K562 (cell line): Measurements from ENCODE around the gene LRFN3. TPM values are rescaled to one million over a fixed set of nuclear protein-coding genes. Genes with fewer than 3 reads are reported as not detected.

Experiments used
- AFF4 ChIP-seq: sonication (generic); formaldehyde crosslinking; IDR thresholded peaks from 2 replicates; pipeline ENCODE4 v1.8.0; 2023; ENCODE audit warnings: mild to moderate bottlenecking, missing genetic modification reagents
- ARHGAP35 ChIP-seq: fragments of 450-650 bp; IDR thresholded peaks from 2 replicates; pipeline ENCODE4 v1.6.1; 2018; ENCODE audit not compliant: partially characterized antibody
- CHCHD3 ChIP-seq: fragments of 250-450 bp; sonication (Bioruptor Pico); IDR thresholded peaks from 2 replicates; pipeline ENCODE4 v2.1.2; 2022; ENCODE audit warnings: mild to moderate bottlenecking
- CREM ChIP-seq: IDR thresholded peaks from 2 replicates; pipeline ENCODE4 v1.6.1; 2014; ENCODE audit warnings: antibody characterized with exemption, low read depth
- DPF2 ChIP-seq: fragments of 450-650 bp; IDR thresholded peaks from 2 replicates; pipeline ENCODE4 v1.6.1; 2016
- JUNB ChIP-seq: fragments of 450-650 bp; formaldehyde crosslinking; conservative IDR thresholded peaks from 2 replicates; pipeline ENCODE4 v1.4.0; 2020; ENCODE audit warnings: mild to moderate bottlenecking
- PYGO2 ChIP-seq: fragments of 450-650 bp; IDR thresholded peaks from 2 replicates; pipeline ENCODE4 v1.6.1; 2016; ENCODE audit warnings: mild to moderate bottlenecking, missing genetic modification characterization, moderate library complexity, missing compliant biosample characterization
- ZKSCAN1 ChIP-seq: fragments of 150-350 bp; IDR thresholded peaks from 2 replicates; pipeline ENCODE4 v1.6.1; 2016; ENCODE audit warnings: low read depth, low read length
- ZNF253 ChIP-seq: fragments of 250-450 bp; sonication (Bioruptor Pico); conservative IDR thresholded peaks from 2 replicates; pipeline ENCODE4 v1.6.1; 2021; ENCODE audit warnings: mild to moderate bottlenecking
- polyA plus RNA-seq, 8 experiments: library from polyadenylated mRNA; depleted of rRNA in 4 of 8; stranded (reverse) in 5 of 8; unstranded in 3 of 8; fragments of >200 nt; fragmentation: Nextera tagmentation in 2 of 8; fragmentation: Illumina TruSeq in 1 of 8; extraction: Ambion mirVana in 2 of 8; extraction: Trizol in 1 of 8; gene quantifications; 2 replicates each; pipeline versions ENCODE4 v1.2.1 to v1.2.3, GENCODE V29; 2011 to 2014; ENCODE audit warnings: inconsistent platforms in 1 of 8, missing spikeins in 1 of 8
- total RNA-seq, 7 experiments: library from RNA; depleted of rRNA in 6 of 7; stranded (reverse); fragments of >200 nt in 6 of 7; fragmentation: Illumina TruSeq in 2 of 7; extraction: Trizol in 2 of 7; gene quantifications; 2 replicates each; pipeline versions ENCODE4 v1.2.1 to v1.2.3, GENCODE V29; 2011 to 2021; ENCODE audit warnings: low replicate concordance in 1 of 7
- TF ChIP-seq, protein P1 (sequence below): sonication (generic); formaldehyde crosslinking; IDR thresholded peaks from 2 replicates; pipeline ENCODE4 v1.8.0; 2023; ENCODE audit warnings: missing genetic modification reagents, mild to moderate bottlenecking, borderline replicate concordance
- TF ChIP-seq, protein P2 (sequence below), 2 experiments: fragments of 250-450 bp in 1 of 2; fragments of 450-650 bp in 1 of 2; sonication (Bioruptor Pico) in 1 of 2; IDR thresholded peaks; 2 replicates each; pipeline versions ENCODE4 v1.6.1 to v1.8.0; 2016 to 2021; ENCODE audit warnings: mild to moderate bottlenecking in 2 of 2, moderate library complexity in 2 of 2, missing compliant biosample characterization in 1 of 2, missing genetic modification characterization in 1 of 2
- TF ChIP-seq, protein P3 (sequence below): fragments of 250-450 bp; sonication (Bioruptor Pico); IDR thresholded peaks from 2 replicates; pipeline ENCODE4 v1.9.0; 2021; ENCODE audit warnings: mild to moderate bottlenecking
- TF ChIP-seq, protein P4 (sequence below), 2 experiments: fragments of 450-650 bp; IDR thresholded peaks; 2 replicates each; pipeline ENCODE4 v1.6.1; 2018; ENCODE audit warnings: mild to moderate bottlenecking in 2 of 2, low read depth in 1 of 2; ENCODE audit not compliant: partially characterized antibody in 2 of 2

Gene LRFN3
- total and polyA plus RNA-seq, 9 of the 15 experiments (the other 6 are each of a cell fraction or from before 2014, with no cell fraction given), result 0.03 to 0.12 (median 0.11) TPM; not detected in 6

DNA sequence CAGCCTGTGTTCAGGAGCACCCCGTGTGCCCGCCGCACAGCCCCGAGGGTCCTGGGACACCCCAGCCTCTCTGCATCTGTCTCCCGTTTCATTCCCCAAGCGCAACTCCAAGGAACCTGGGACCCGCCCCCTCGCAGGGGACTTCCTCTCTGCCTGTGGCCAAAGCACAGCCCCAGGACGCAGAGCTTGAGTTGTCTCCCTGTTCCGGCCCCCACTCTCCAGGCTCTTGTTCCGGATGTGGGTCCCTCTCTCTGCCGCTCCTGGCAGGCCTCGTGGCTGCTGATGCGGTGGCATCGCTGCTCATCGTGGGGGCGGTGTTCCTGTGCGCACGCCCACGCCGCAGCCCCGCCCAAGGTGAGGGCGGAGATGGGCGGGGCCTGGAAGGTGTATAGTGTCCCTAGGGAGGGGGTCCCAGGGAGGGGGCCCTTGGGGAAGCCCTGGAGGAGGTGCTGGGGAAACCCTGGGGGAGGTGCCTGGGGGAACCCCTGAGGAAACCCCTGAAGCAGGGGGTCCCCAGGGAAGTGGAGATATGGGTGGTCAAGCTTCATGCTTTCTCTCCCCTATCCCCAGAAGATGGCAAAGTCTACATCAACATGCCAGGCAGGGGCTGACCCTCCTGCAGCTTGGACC is 32.5 kb upstream of the LRFN3 start (continued):
- TF ChIP-seq, protein P1, sequence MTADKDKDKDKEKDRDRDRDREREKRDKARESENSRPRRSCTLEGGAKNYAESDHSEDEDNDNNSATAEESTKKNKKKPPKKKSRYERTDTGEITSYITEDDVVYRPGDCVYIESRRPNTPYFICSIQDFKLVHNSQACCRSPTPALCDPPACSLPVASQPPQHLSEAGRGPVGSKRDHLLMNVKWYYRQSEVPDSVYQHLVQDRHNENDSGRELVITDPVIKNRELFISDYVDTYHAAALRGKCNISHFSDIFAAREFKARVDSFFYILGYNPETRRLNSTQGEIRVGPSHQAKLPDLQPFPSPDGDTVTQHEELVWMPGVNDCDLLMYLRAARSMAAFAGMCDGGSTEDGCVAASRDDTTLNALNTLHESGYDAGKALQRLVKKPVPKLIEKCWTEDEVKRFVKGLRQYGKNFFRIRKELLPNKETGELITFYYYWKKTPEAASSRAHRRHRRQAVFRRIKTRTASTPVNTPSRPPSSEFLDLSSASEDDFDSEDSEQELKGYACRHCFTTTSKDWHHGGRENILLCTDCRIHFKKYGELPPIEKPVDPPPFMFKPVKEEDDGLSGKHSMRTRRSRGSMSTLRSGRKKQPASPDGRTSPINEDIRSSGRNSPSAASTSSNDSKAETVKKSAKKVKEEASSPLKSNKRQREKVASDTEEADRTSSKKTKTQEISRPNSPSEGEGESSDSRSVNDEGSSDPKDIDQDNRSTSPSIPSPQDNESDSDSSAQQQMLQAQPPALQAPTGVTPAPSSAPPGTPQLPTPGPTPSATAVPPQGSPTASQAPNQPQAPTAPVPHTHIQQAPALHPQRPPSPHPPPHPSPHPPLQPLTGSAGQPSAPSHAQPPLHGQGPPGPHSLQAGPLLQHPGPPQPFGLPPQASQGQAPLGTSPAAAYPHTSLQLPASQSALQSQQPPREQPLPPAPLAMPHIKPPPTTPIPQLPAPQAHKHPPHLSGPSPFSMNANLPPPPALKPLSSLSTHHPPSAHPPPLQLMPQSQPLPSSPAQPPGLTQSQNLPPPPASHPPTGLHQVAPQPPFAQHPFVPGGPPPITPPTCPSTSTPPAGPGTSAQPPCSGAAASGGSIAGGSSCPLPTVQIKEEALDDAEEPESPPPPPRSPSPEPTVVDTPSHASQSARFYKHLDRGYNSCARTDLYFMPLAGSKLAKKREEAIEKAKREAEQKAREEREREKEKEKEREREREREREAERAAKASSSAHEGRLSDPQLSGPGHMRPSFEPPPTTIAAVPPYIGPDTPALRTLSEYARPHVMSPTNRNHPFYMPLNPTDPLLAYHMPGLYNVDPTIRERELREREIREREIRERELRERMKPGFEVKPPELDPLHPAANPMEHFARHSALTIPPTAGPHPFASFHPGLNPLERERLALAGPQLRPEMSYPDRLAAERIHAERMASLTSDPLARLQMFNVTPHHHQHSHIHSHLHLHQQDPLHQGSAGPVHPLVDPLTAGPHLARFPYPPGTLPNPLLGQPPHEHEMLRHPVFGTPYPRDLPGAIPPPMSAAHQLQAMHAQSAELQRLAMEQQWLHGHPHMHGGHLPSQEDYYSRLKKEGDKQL (CRISPR knock-in tag), result no peak
- TF ChIP-seq JUNB (CRISPR knock-in tag), result no peak
- no peak for TF ChIP-seq ZNF253
- TF ChIP-seq ARHGAP35, result no peak
- TF ChIP-seq AFF4 (CRISPR knock-in tag), result no peak
- peak; percentile 36; the same call in 1 of the 2 replicates for TF ChIP-seq DPF2
- TF ChIP-seq, protein P2, sequence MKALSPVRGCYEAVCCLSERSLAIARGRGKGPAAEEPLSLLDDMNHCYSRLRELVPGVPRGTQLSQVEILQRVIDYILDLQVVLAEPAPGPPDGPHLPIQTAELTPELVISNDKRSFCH (CRISPR knock-in tag; IDR thresholded peaks at IDR 0.05), result no peak
- TF ChIP-seq, protein P2 (tag; IDR thresholded peaks at IDR 0.05), result no peak
- TF ChIP-seq CHCHD3, result no peak
- TF ChIP-seq ZKSCAN1, result no peak
- TF ChIP-seq PYGO2 (tag), result no peak
- TF ChIP-seq CREM, result peak; percentile 82
- TF ChIP-seq, protein P3, sequence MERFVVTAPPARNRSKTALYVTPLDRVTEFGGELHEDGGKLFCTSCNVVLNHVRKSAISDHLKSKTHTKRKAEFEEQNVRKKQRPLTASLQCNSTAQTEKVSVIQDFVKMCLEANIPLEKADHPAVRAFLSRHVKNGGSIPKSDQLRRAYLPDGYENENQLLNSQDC (CRISPR knock-in tag), result no peak
- TF ChIP-seq, protein P4, sequence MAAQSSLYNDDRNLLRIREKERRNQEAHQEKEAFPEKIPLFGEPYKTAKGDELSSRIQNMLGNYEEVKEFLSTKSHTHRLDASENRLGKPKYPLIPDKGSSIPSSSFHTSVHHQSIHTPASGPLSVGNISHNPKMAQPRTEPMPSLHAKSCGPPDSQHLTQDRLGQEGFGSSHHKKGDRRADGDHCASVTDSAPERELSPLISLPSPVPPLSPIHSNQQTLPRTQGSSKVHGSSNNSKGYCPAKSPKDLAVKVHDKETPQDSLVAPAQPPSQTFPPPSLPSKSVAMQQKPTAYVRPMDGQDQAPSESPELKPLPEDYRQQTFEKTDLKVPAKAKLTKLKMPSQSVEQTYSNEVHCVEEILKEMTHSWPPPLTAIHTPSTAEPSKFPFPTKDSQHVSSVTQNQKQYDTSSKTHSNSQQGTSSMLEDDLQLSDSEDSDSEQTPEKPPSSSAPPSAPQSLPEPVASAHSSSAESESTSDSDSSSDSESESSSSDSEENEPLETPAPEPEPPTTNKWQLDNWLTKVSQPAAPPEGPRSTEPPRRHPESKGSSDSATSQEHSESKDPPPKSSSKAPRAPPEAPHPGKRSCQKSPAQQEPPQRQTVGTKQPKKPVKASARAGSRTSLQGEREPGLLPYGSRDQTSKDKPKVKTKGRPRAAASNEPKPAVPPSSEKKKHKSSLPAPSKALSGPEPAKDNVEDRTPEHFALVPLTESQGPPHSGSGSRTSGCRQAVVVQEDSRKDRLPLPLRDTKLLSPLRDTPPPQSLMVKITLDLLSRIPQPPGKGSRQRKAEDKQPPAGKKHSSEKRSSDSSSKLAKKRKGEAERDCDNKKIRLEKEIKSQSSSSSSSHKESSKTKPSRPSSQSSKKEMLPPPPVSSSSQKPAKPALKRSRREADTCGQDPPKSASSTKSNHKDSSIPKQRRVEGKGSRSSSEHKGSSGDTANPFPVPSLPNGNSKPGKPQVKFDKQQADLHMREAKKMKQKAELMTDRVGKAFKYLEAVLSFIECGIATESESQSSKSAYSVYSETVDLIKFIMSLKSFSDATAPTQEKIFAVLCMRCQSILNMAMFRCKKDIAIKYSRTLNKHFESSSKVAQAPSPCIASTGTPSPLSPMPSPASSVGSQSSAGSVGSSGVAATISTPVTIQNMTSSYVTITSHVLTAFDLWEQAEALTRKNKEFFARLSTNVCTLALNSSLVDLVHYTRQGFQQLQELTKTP (IDR thresholded peaks at IDR 0.05; ENCODE audit: low read depth in 1 of 2, partially characterized antibody in 2 of 2), result no peak
